Inflammatory macrophage treated with lipopolysaccharide for 1 hour (primary cell): ENCODE data around the gene CFAP65.
A peak's percentile ranks its signal among the peaks of the same experiment; 100 is the strongest.

ENCODE experiments used
- DNase-seq, 2 donors: peaks; one replicate each; pipeline ENCODE4 v3.0.0-alpha.2; 2020 to 2022

Gene CFAP65

DNA sequence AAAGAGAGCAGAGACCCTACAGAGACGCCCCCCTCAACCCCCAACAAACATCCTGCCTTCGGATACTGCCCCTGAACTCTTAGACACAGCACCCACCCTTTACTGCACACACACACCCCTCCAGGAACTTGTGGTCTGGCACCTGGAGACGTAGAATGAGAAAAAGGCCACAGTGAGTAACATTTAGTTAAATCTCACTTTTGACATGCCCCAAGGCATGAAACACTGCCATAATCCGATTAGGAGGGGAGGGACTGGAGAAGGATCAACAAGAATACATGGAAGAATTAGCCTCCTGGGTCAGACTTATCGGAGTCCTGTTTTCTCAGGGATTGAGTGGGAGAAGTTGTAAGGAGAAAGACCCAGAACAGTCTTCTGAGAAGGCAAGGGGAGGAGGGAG lies 77.7 kb downstream of the CFAP65 start:
- no peak for DNase-seq

GRCh38 chr2:218962859-218963492 lies 78.3 kb downstream of the CFAP65 start:
- DNase-seq, result peak in 1 of 2 donors; percentile 31

DNA sequence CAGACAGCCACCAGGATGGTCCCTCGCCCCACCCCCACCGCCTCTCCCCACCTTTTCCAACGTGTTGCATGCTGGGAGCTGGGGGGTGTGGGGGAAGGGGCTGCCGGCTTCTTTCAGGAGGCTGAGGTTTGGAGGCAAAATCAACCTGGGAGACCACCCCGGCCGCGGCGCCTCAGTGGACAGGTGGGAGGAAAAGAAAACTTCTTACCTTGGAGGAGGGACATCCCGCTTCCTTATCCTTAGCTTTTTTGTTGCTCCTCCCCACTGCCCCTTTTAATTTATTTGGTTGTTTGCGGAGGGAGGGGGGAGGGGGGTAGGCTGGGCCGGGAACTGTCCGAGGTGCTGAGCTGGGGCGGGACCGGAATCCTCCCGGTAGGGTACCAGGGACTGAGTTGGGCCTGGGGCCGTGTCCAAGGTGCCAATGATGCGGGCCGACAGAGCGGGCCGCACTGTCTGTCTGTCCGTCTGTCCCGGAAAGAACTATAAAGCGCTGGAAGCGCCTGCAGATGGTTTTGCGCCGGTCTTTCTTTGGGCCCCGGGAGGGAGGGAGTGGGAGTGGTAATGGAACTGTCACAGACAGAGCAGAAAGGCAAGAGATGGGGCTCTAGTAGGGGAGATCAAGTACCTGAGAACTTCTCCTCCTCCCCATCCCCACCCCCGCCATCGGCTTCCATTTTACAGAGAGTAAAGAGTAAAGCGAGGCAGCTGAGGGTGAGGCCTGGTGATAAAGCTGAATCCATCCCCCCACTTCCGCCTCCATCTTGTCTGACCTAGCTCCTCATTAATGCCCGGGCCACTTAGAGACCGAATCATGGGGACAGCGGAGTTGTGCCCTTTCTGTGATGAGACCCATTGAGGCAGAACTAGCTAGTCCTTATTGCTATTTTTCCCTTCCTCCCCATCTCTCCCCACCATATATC lies 79.4 kb downstream of the CFAP65 start:
- no peak for DNase-seq

- no peak for DNase-seq
Observed at GRCh38 chr2:218961229-218961628, 80.1 kb downstream of the CFAP65 start.

GRCh38 chr2:218960309-218961165 lies 80.8 kb downstream of the CFAP65 start:
- DNase-seq, result no peak

DNA sequence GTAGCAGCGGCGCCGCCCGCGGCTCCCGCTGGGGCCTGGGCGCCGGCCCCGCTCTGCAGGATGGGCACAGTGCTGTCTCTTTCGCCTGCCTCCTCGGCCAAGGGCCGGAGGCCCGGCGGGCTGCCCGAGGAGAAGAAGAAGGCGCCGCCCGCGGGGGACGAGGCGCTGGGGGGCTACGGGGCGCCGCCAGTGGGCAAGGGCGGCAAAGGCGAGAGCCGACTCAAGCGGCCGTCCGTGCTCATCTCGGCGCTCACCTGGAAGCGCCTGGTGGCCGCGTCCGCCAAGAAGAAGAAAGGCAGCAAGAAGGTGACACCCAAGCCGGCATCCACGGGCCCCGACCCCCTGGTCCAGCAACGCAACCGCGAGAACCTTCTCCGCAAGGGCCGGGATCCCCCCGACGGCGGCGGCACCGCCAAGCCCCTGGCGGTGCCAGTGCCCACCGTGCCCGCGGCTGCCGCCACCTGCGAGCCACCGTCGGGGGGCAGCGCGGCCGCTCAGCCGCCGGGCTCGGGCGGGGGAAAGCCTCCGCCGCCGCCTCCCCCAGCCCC lies 81.5 kb downstream of the CFAP65 start:
- no peak for DNase-seq

- peak; percentile 30 to 71 for DNase-seq
Observed at GRCh38 chr2:218959141-218959731, 82.1 kb downstream of the CFAP65 start, which contains the start of gene CDK5R2. Gene CDK5R2, plus strand, starts transcription at chr2:218959666. Its CDS starts 155 bp downstream, at chr2:218959821.

- no peak for DNase-seq
Observed at GRCh38 chr2:218958276-218958675, 83.0 kb downstream of the CFAP65 start.

DNA sequence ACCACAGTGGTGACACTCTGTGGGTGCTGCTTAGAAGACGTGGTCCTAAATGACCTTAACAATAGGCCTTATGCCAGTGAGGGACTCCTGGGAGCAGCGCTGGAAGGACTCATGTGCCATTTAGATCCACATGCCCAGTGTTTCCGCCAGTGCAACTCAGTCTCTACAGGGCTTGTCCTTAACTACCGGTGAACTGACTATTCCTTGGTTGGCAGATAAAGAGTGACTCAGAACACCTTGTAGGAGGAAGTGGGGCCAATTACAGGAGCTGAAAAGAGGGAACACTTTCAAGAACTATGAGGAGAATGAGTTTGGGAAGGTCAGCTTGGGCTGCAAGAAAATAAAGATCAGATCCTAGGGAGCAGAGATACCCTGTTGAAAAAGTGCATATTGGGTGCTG lies 83.6 kb downstream of the CFAP65 start:
- DNase-seq, result no peak

DNA sequence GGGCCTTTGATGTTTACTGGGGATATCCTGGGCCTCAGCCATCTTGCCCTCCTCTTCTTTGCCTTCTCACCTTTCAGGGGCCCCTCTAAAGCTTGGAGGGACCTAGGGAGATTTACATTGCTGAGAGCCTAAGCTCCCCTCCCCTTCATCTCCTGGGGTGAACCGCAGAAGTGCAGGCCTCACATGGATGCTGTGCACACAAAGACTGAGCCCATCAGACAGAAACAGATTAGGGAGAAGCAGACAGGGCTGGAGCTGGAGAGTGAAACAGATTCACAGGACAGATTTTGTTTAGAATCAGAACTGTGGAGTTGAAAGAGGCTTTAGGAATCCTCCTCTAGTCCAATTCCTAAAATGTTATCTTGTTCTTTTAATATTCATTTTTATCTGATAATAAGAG lies 85.3 kb downstream of the CFAP65 start:
- DNase-seq, result no peak

GRCh38 chr2:218954541-218955300 lies 86.6 kb downstream of the CFAP65 start:
- DNase-seq, result no peak

- no peak for DNase-seq
Observed at GRCh38 chr2:218953366-218953954, 87.9 kb downstream of the CFAP65 start.
